ENCODE data around the gene KCNH6. TPM values are rescaled to one million over a fixed set of nuclear protein-coding genes. Genes with fewer than 3 reads are reported as not detected.

The KCNH6 gene
- total RNA-seq, 1 donor from 2014 or later = 4.4 TPM

GRCh38 chr17:63534078-63534570, 11.0 kb downstream of the KCNH6 start:
- no peaks in the 10 kb centered on the region for H3K9me3 Mint-ChIP-seq
- H3K36me3 Mint-ChIP-seq = no peaks in the 10 kb centered on the region
- H3K27me3 Mint-ChIP-seq = peaks cover 20% of the 10 kb centered on the region
- no peaks in the 10 kb centered on the region for H3K4me1 Mint-ChIP-seq (ENCODE audit: unreplicated experiment)
- DNase-seq (ENCODE audit: extremely low spot score, unreplicated experiment) = no peak
- H3K27ac Mint-ChIP-seq = no peak overlapping the region
- no peak overlapping the region for H3K4me3 Mint-ChIP-seq
- no peak for TF ChIP-seq CTCF (conservative IDR thresholded peaks at IDR 0.05)

DNA sequence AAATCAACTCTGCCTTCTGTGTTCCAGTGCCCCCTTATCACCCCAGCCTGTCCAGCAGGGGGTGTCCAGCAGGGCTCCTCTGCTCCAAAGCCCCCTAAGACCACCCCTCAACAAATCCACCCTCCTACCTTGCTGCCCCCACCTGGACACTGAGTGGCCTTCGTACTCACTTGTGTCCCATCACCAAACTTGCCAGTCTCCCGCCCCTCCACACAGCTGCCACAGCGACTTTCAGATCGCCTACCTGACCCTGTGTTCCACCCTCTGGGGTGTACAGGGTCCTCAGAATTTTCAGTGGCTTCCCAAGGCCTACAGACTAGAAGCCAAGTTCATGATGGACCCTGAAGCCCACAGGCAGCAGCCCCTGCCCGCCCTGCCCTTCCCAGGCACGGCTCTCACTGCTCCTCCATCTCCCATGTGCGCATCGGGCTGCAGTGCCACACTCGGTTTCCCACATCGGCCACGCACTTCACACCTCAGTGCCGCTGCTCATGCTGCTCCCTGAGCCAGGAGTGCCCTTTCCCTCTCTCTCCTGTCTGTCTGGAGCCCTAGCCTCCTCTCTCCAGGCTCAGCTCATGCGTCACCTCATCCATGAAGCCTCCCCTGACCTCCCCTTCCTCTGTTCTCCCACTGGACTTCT, 11.8 kb downstream of the KCNH6 start:
- H3K27me3 Mint-ChIP-seq = peaks cover 28% of the 10 kb centered on the region
- no peak for TF ChIP-seq CTCF (conservative IDR thresholded peaks at IDR 0.05)
- H3K9me3 Mint-ChIP-seq = no peaks in the 10 kb centered on the region
- no peak overlapping the region for H3K4me3 Mint-ChIP-seq
- no peak for DNase-seq (ENCODE audit: extremely low spot score, unreplicated experiment)
- no peak overlapping the region for H3K27ac Mint-ChIP-seq
- H3K36me3 Mint-ChIP-seq = no peaks in the 10 kb centered on the region
- no peaks in the 10 kb centered on the region for H3K4me1 Mint-ChIP-seq (ENCODE audit: unreplicated experiment)

DNA sequence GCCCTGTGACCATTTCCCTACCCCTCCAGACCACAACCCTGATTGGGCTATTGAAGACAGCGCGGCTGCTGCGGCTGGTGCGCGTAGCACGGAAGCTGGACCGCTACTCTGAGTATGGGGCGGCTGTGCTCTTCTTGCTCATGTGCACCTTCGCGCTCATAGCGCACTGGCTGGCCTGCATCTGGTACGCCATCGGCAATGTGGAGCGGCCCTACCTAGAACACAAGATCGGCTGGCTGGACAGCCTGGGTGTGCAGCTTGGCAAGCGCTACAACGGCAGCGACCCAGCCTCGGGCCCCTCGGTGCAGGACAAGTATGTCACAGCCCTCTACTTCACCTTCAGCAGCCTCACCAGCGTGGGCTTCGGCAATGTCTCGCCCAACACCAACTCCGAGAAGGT, 12.5 kb downstream of the KCNH6 start:
- Mint-ChIP-seq H3K9me3 (no peaks in the 10 kb centered on the region), H3K4me3 (no peak overlapping the region), H3K27ac (no peak overlapping the region), H3K36me3 (no peaks in the 10 kb centered on the region), H3K27me3 (peaks cover 29% of the 10 kb centered on the region), H3K4me1 (ENCODE audit: unreplicated experiment) (no peaks in the 10 kb centered on the region)
- no peak for TF ChIP-seq CTCF (conservative IDR thresholded peaks at IDR 0.05)
- DNase-seq (ENCODE audit: extremely low spot score, unreplicated experiment) = no peak

DNA sequence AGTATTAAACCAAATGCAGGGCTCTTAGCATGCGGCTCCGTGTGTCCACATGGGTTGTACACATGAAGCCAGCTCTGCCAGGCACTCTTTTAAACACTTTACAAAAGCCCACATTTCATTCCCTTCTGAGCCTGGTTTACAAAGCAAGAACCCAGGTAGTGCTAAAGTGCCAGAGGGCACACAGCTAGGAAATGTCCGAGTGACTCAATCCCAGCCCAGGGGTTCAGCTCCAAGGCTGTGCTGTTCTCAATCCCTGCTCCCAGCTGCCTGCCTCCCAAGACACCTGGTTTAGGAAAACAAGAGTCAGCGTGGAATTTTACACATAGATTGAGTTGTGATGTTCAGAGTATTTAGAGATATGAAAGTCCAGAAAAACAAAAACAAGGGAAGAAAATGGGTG, 13.8 kb downstream of the KCNH6 start:
- Mint-ChIP-seq H3K27me3 (peaks cover 32% of the 10 kb centered on the region), H3K4me1 (ENCODE audit: unreplicated experiment) (no peaks in the 10 kb centered on the region), H3K4me3 (no peak overlapping the region), H3K9me3 (no peaks in the 10 kb centered on the region), H3K36me3 (no peaks in the 10 kb centered on the region), H3K27ac (no peak overlapping the region)
- no peak for DNase-seq (ENCODE audit: extremely low spot score, unreplicated experiment)
- no peak for TF ChIP-seq CTCF (conservative IDR thresholded peaks at IDR 0.05)

DNA sequence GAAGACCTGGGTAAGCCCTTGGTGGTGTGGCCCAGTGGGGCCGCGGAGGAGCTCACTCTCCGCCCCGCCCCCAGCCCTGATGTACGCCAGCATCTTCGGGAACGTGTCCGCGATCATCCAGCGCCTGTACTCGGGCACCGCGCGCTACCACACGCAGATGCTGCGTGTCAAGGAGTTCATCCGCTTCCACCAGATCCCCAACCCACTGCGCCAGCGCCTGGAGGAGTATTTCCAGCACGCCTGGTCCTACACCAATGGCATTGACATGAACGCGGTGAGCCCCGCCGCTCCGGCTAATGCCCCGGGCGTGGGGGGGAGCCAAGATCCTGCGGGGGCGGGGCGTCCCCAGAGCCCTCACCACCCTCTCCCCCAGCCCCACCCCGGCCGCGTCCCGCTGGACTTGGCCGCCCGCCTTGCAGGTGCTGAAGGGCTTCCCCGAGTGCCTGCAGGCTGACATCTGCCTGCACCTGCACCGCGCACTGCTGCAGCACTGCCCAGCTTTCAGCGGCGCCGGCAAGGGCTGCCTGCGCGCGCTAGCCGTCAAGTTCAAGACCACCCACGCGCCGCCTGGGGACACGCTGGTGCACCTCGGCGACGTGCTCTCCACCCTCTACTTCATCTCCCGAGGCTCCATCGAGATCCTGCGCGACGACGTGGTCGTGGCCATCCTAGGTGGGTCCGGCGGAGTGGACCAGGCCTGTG, 15.0 kb downstream of the KCNH6 start:
- Mint-ChIP-seq H3K27ac (no peak overlapping the region), H3K4me3 (no peak overlapping the region), H3K4me1 (ENCODE audit: unreplicated experiment) (no peaks in the 10 kb centered on the region), H3K27me3 (peaks cover 32% of the 10 kb centered on the region), H3K9me3 (no peaks in the 10 kb centered on the region), H3K36me3 (no peaks in the 10 kb centered on the region)
- TF ChIP-seq CTCF (conservative IDR thresholded peaks at IDR 0.05) = no peak
- DNase-seq (ENCODE audit: extremely low spot score, unreplicated experiment) = no peak

Data from type B pancreatic cell (in vitro differentiated cells).